GM12878 (cell line): Measurements from ENCODE around the gene GAL3ST2.

ENCODE experiments used
- SREBF1 ChIP-seq: IDR thresholded peaks from 2 replicates; pipeline ENCODE4 v1.6.1; 2012; ENCODE audit warnings: mild to moderate bottlenecking, low read length
- TF ChIP-seq, protein P1 (sequence below): IDR thresholded peaks from 2 replicates; pipeline ENCODE4 v1.6.1; 2011; ENCODE audit warnings: borderline replicate concordance, low read depth, mild to moderate bottlenecking, moderate library complexity, mixed read lengths, low read length; ENCODE audit not compliant: insufficient read depth; ENCODE audit errors: extremely low read length
- TF ChIP-seq, protein P2 (sequence below), 3 experiments: IDR thresholded peaks in 2 of 3; conservative IDR thresholded peaks in 1 of 3; 2 replicates each; pipeline ENCODE4 v1.5.1; 2011; ENCODE audit warnings: low read depth in 3 of 3, low read length in 3 of 3, mild to moderate bottlenecking in 3 of 3, control low read depth in 2 of 3, moderate library complexity in 2 of 3, inconsistent platforms in 1 of 3, mixed read lengths in 1 of 3; ENCODE audit not compliant: control insufficient read depth in 2 of 3, insufficient read depth in 1 of 3; ENCODE audit errors: extremely low read depth in 1 of 3

DNA sequence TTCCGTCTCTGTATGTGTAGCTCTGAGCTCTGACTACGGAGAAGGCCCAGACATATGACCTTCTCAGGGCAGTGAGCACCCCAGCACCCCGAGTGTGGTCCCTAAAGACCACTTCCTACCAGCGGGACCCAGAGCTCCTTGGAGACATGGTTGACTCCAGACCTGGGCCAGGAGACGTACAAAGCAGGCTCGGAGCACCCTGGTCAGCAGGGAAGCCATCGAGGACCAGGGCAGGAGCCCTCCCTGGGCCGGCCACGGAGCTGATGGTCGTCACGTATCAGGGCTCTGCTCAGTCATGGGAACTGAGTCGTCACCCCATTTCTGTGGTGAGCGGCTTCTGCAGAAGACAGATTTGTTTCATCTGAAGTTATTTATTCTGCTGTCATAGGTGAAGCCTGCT, 19.6 kb downstream of the GAL3ST2 start:
- TF ChIP-seq, protein P1, sequence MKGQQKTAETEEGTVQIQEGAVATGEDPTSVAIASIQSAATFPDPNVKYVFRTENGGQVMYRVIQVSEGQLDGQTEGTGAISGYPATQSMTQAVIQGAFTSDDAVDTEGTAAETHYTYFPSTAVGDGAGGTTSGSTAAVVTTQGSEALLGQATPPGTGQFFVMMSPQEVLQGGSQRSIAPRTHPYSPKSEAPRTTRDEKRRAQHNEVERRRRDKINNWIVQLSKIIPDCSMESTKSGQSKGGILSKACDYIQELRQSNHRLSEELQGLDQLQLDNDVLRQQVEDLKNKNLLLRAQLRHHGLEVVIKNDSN: no peak
- TF ChIP-seq SREBF1: no peak
- TF ChIP-seq, protein P2, sequence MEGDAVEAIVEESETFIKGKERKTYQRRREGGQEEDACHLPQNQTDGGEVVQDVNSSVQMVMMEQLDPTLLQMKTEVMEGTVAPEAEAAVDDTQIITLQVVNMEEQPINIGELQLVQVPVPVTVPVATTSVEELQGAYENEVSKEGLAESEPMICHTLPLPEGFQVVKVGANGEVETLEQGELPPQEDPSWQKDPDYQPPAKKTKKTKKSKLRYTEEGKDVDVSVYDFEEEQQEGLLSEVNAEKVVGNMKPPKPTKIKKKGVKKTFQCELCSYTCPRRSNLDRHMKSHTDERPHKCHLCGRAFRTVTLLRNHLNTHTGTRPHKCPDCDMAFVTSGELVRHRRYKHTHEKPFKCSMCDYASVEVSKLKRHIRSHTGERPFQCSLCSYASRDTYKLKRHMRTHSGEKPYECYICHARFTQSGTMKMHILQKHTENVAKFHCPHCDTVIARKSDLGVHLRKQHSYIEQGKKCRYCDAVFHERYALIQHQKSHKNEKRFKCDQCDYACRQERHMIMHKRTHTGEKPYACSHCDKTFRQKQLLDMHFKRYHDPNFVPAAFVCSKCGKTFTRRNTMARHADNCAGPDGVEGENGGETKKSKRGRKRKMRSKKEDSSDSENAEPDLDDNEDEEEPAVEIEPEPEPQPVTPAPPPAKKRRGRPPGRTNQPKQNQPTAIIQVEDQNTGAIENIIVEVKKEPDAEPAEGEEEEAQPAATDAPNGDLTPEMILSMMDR (IDR thresholded peaks at IDR 0.05 in 2 of 3, conservative IDR thresholded peaks at IDR 0.05 in 1 of 3; ENCODE audit: control insufficient read depth in 2 of 3, extremely low read depth in 1 of 3, insufficient read depth in 1 of 3, low read depth in 3 of 3, low read length in 3 of 3): no peak
